ENCODE measurements around the gene TRIM9. TPM values are rescaled to one million over a fixed set of nuclear protein-coding genes. Genes with fewer than 3 reads are reported as not detected.
"Not testable (repeated sequence)": the region's sequence is repeated elsewhere in the genome, so short reads cannot be mapped to it uniquely, and the experiment has no call there.

Gene TRIM9
- total and polyA plus RNA-seq, 4 donors: 0.08 to 1.3 (median 0.50) TPM

DNA sequence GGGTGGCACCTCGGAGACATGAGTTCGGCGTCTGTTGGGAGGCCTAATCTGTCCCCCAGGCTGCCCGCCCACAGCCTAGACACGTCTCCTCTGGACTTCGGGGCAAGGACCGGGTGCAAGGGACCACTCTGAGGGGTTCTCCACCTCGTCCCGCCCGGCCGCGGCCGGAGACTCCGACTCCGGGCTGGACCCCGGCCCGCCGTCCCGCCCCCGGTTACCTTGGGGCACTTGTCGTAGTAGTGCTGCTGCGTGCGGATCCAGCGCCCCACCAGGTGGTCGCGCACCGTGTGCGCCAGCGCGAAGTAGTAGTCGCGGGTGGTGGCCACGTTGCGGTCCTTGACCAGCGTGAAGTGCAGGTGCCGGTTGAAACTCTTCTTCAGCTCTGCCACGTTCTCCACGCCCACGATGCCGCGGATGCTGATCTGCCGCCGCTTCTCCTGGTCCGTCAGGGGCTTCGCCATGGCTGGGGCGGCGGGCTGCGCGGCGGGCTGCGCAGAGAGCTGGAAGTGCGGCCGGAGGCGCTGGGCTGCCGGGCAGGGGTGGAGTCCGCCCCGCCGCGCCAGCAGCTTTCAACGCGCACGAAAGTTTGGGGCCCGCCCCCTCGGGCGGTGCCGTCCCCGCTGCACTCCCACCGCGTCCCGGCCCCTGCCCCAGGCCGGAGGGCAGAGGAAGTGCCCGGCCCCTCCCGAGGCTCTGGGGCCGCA, 150.8 kb downstream of the TRIM9 start, which contains the start of gene PYGL:
PYGL (minus strand) TSS at position 541 of the 704 bp plus-strand sequence; CDS start at position 461, 80 bp downstream.
- Histone ChIP-seq H3K36me3 (ENCODE audit: control insufficient read depth in 4 of 4, insufficient read depth in 4 of 4, low read length in 4 of 4) (no peaks in the 10 kb centered on the region), H3K9me3 (ENCODE audit: control insufficient read depth in 4 of 4, insufficient read depth in 3 of 4, low read length in 3 of 4) (peaks cover 0 to under 1% (median 0%) of the 10 kb centered on the region in 4 donors), H3K9ac (ENCODE audit: insufficient read depth in 1 of 2, low read length in 2 of 2) (peak within 1 kb of the TSS; percentile 44 to 61), H3K4me1 (ENCODE audit: control insufficient read depth in 5 of 5, insufficient read depth in 5 of 5, low read length in 5 of 5) (peaks cover 0 to 15% (median 5%) of the 10 kb centered on the region in 5 donors), H3K27me3 (ENCODE audit: control insufficient read depth in 3 of 3, insufficient read depth in 3 of 3, low read length in 2 of 3) (peaks cover 0 to 4% (median 0%) of the 10 kb centered on the region in 3 donors), H3K4me3 (peak within 1 kb of the TSS; percentile 82), H3K27ac (ENCODE audit: low read depth in 1 of 2, low read length in 1 of 2) (peak within 1 kb of the TSS; percentile 71 to 86)
- WGBS, 2 donors: 1% methylated on average over 70 to 74 of the region's 74 CpGs
- ATAC-seq (ENCODE audit: insufficient read depth, low FRiP score): peak; percentile 97
- DNase-seq: peak; percentile 79 to 83 (median 80)
- TF ChIP-seq, protein P1, sequence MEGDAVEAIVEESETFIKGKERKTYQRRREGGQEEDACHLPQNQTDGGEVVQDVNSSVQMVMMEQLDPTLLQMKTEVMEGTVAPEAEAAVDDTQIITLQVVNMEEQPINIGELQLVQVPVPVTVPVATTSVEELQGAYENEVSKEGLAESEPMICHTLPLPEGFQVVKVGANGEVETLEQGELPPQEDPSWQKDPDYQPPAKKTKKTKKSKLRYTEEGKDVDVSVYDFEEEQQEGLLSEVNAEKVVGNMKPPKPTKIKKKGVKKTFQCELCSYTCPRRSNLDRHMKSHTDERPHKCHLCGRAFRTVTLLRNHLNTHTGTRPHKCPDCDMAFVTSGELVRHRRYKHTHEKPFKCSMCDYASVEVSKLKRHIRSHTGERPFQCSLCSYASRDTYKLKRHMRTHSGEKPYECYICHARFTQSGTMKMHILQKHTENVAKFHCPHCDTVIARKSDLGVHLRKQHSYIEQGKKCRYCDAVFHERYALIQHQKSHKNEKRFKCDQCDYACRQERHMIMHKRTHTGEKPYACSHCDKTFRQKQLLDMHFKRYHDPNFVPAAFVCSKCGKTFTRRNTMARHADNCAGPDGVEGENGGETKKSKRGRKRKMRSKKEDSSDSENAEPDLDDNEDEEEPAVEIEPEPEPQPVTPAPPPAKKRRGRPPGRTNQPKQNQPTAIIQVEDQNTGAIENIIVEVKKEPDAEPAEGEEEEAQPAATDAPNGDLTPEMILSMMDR (IDR thresholded peaks at IDR 0.05; ENCODE audit: control extremely low read depth, extremely low read depth): no peak

DNA sequence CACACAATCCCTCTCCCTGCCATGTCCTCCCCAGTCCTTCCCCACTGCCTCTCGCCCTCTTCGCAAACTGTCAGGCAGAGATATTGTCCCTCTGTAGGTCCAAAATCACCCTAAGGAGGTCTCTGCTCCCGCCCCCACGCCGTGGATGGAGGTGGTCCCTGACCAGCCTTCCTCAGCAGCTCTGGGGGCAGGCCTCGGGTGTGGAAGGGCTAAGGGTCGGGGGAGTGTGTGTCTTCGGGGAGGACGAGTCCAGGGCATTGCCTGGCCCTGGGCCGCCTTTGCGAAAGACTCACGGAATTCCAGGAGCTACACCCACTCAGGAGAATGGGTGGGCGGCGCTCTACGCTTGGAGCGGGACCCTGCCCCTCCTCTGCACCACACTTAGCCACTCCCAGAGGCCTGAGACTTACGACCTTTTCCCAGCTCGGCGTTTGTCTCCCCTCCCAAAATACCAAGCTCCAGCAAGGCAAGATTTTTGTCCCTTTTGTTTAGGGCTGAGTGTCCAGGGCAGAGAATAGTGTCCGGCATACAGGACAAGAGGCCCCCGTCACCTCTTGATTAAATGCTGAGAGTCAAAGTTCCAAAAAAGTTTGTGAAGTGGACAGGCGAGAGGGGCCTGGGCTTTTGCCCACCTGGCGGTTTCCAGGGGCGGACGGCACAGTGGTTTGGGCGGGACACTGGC, 151.5 kb downstream of the TRIM9 start:
- peak overlapping the region in 1 of 2 donors; percentile 86 for H3K27ac ChIP-seq (ENCODE audit: low read depth in 1 of 2, low read length in 1 of 2)

DNA sequence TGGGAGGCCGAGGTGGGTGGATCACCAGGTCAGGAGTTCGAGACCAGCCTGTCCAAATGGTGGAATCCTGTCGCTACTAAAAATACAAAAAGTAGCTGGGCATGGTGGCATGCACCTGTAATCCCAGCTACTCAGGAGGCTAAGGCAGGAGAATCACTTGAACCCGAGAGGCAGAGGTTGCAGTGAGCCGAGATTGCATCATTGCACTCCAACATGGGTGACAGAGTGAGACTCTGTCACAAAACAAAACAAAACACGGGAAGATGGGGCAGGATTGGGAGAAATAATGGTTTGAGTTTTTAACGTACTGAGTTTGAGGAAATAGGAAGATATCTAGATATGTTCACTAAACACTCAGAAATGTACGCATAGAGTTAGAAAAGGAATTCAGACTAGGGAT, 153.3 kb downstream of the TRIM9 start:
- H3K27ac ChIP-seq (ENCODE audit: low read depth in 1 of 2, low read length in 1 of 2); DNase-seq; H3K9me3 ChIP-seq (ENCODE audit: control insufficient read depth in 4 of 4, insufficient read depth in 3 of 4, low read length in 3 of 4); H3K4me3 ChIP-seq; H3K9ac ChIP-seq (ENCODE audit: insufficient read depth in 1 of 2, low read length in 2 of 2); H3K27me3 ChIP-seq (ENCODE audit: control insufficient read depth in 3 of 3, insufficient read depth in 3 of 3, low read length in 2 of 3); H3K36me3 ChIP-seq (ENCODE audit: control insufficient read depth in 4 of 4, insufficient read depth in 4 of 4, low read length in 4 of 4); ATAC-seq (ENCODE audit: insufficient read depth, low FRiP score): not testable (repeated sequence)
- 94 to 95% methylated on average over 8 of the region's 8 CpGs for WGBS, 2 donors
- peaks cover 0 to 15% (median 5%) of the 10 kb centered on the region in 5 donors for H3K4me1 ChIP-seq (ENCODE audit: control insufficient read depth in 5 of 5, insufficient read depth in 5 of 5, low read length in 5 of 5)

More for the DNA sequence above, 151.5 kb downstream of the TRIM9 start:
- TF ChIP-seq, protein P1 (IDR thresholded peaks at IDR 0.05; ENCODE audit: control extremely low read depth, extremely low read depth): no peak
- Histone ChIP-seq H3K9me3 (ENCODE audit: control insufficient read depth in 4 of 4, insufficient read depth in 3 of 4, low read length in 3 of 4) (no peaks in the 10 kb centered on the region), H3K9ac (ENCODE audit: insufficient read depth in 1 of 2, low read length in 2 of 2) (peak overlapping the region in 1 of 2 donors; percentile 40), H3K27me3 (ENCODE audit: control insufficient read depth in 3 of 3, insufficient read depth in 3 of 3, low read length in 2 of 3) (peaks cover 0 to 4% (median 0%) of the 10 kb centered on the region in 3 donors), H3K36me3 (ENCODE audit: control insufficient read depth in 4 of 4, insufficient read depth in 4 of 4, low read length in 4 of 4) (no peaks in the 10 kb centered on the region), H3K4me1 (ENCODE audit: control insufficient read depth in 5 of 5, insufficient read depth in 5 of 5, low read length in 5 of 5) (peaks cover 0 to 15% (median 5%) of the 10 kb centered on the region in 5 donors), H3K4me3 (peak overlapping the region; percentile 82)
- 8 to 15% methylated on average over 26 of the region's 26 CpGs for WGBS, 2 donors
- peak; percentile 37 to 55 (median 39) for DNase-seq
- ATAC-seq (ENCODE audit: insufficient read depth, low FRiP score): peak; percentile 46

DNA sequence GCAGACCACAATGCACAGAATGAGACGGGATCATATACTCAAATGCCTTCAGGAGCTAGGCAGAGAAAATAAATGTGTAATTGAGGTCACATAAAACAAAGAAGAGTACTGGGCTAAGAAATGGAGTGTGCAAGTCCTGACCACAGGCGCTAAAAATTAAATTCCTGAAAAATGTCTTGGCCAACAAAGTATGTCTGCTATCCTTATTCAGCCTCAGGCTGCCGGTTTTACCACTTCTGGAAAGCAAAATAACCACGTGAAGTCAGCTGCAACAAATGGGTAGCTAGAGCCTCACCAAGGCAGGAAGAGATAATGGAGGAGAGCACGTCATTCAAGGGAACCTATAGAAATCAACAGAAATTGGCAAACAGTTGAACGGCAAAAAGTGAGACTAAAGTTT, 153.8 kb downstream of the TRIM9 start:
- TF ChIP-seq, protein P1 (IDR thresholded peaks at IDR 0.05; ENCODE audit: control extremely low read depth, extremely low read depth): no peak
- Histone ChIP-seq H3K27ac (ENCODE audit: low read depth in 1 of 2, low read length in 1 of 2) (no peak overlapping the region), H3K9me3 (ENCODE audit: control insufficient read depth in 4 of 4, insufficient read depth in 3 of 4, low read length in 3 of 4) (no peaks in the 10 kb centered on the region), H3K36me3 (ENCODE audit: control insufficient read depth in 4 of 4, insufficient read depth in 4 of 4, low read length in 4 of 4) (no peaks in the 10 kb centered on the region), H3K4me3 (no peak overlapping the region), H3K27me3 (ENCODE audit: control insufficient read depth in 3 of 3, insufficient read depth in 3 of 3, low read length in 2 of 3) (peaks cover 0 to 4% (median 0%) of the 10 kb centered on the region in 3 donors), H3K4me1 (ENCODE audit: control insufficient read depth in 5 of 5, insufficient read depth in 5 of 5, low read length in 5 of 5) (peaks cover 0 to 15% (median 5%) of the 10 kb centered on the region in 5 donors), H3K9ac (ENCODE audit: insufficient read depth in 1 of 2, low read length in 2 of 2) (no peak overlapping the region)
- 66 to 79% methylated on average over 6 of the region's 6 CpGs for WGBS, 2 donors
- DNase-seq (no peak), ATAC-seq (ENCODE audit: insufficient read depth, low FRiP score) (no peak)
